Heart left ventricle (tissue), 16 donors: ENCODE data around the gene TMEM79. TPM values are rescaled to one million over a fixed set of nuclear protein-coding genes. Genes with fewer than 3 reads are reported as not detected.

Experiments used
- ATAC-seq, 4 donors: fragments of 200-7000 bp; cut with Tn5 transposase; one replicate each; pipeline ENCODE4 v1.9.1; 2020 to 2022; ENCODE audit warnings: moderate library complexity in 4 of 4, mild to moderate bottlenecking in 3 of 4, moderate number of reproducible peaks in 1 of 4
- DNase-seq, 5 donors: peaks; one replicate each; pipeline ENCODE4 v3.0.0-alpha.2; 2020
- H3K27ac ChIP-seq, 12 donors: fragments of 200-600 bp; sonication (generic) in 4 of 12; one replicate each; pipeline versions ENCODE4 v1.5.0 to v1.8.0; 2016 to 2022; ENCODE audit warnings: mild to moderate bottlenecking in 2 of 12
- H3K27me3 ChIP-seq, 9 donors: fragments of 200-600 bp; sonication (generic) in 2 of 9; one replicate each; pipeline versions ENCODE4 v1.5.1 to v1.8.0; 2016 to 2022; ENCODE audit warnings: mild to moderate bottlenecking in 3 of 9
- H3K36me3 ChIP-seq, 9 donors: fragments of 200-600 bp; sonication (generic) in 2 of 9; one replicate each; pipeline versions ENCODE4 v1.5.0 to v1.8.0; 2018 to 2022; ENCODE audit warnings: mild to moderate bottlenecking in 2 of 9
- H3K4me1 ChIP-seq, 12 donors: fragments of 200-600 bp; sonication (generic) in 4 of 12; one replicate each; pipeline versions ENCODE4 v1.5.0 to v1.8.0; 2016 to 2022; ENCODE audit warnings: mild to moderate bottlenecking in 3 of 12
- H3K4me3 ChIP-seq, 12 donors: fragments of 200-600 bp; sonication (generic) in 4 of 12; one replicate each; pipeline versions ENCODE4 v1.5.0 to v1.8.0; 2017 to 2022; ENCODE audit warnings: mild to moderate bottlenecking in 9 of 12, moderate library complexity in 4 of 12
- H3K9me3 ChIP-seq, 12 donors: fragments of 200-600 bp; sonication (generic) in 4 of 12; one replicate each; pipeline versions ENCODE4 v1.5.0 to v1.8.0; 2016 to 2022; ENCODE audit warnings: mild to moderate bottlenecking in 1 of 12
- CTCF ChIP-seq, 12 donors: fragments of 200-600 bp; sonication (generic) in 4 of 12; IDR thresholded peaks; one replicate each; pipeline versions ENCODE4 v1.5.0 to v1.8.0; 2018 to 2022; ENCODE audit warnings: antibody characterized with exemption in 12 of 12, mild to moderate bottlenecking in 5 of 12
- POLR2A ChIP-seq, 2 donors: fragments of 450-650 bp; IDR thresholded peaks; one replicate each; pipeline ENCODE4 v1.6.1; 2017; ENCODE audit warnings: antibody characterized with exemption in 2 of 2, mild to moderate bottlenecking in 2 of 2, moderate library complexity in 2 of 2
- WGBS, 4 donors: extraction: QIAGEN DNeasy Blood & Tissue Kit in 2 of 4; methylation state at CpG; one replicate each; pipeline versions ENCODE4 v1.1.5 to v1.1.7; 2013 to 2018; 5-methylcytosine and 5-hydroxymethylcytosine counted together
- intact Hi-C, 10 donors: fragments of 100-400 bp; cut with DNase I; formaldehyde crosslinking; loops; one replicate each; pipeline versions ENCODE4 v1.11.1 to v1.14.2; 2022
- long read RNA-seq, 3 donors: library from polyadenylated mRNA; unstranded; transcript quantifications; one replicate each; pipeline ENCODE4 v2.0.0, GENCODE V29; 2020 to 2021
- polyA plus RNA-seq, 2 donors: library from polyadenylated mRNA; stranded (reverse); fragments of 200-250 nt; gene quantifications; one replicate each; pipeline ENCODE4 v1.2.3, GENCODE V29; 2013
- total RNA-seq, 9 donors: library from RNA; depleted of rRNA in 2 of 9; stranded (reverse); fragments of >200 nt in 2 of 9; fragmentation: NEBNext Ultra II Directional in 3 of 9; extraction: Animal tissue kit (Norgen Biotek cat#: 25700) in 3 of 9; gene quantifications; one replicate each; pipeline versions ENCODE4 v1.1.0 to v1.2.4, GENCODE V29; 2016 to 2023
- donor health status: ischemic (EF 13 %, LVEDD 7.1; RV severe dilation, severe dysfunction).
- donor health status: healthy with polysubstance abuse.
- donor health status: DM: no; HTN: yes; CAD: no.
- donor health status: DM: no; HTN: no; CAD: no.
- donor health status: ischemic (EF 25% LVEDD 6.9; RV normal size, moderate dysfunction).
- donor health status: ischemic (EF 25% LVEDD 5.7; RV mildly dilated, moderate dysfunction).
- donor health status: healthy.
- donor health status: DM: yes; HTN: yes; CAD: no.
- donor health status: ischemic (EF 35%, LVEDD 5.7; RV mildly dilated, moderate dysfunction).
- donor health status: nonischemic (EF 11% LVEDD 7.7; RV severe dilation, severe dysfunction).
- donor health status: DM: yes; HTN: yes; CAD: no.
- donor health status: PGD.
- donor health status: ischemic (EF 29% LVEDD 5.4; RV normal size, mild dysfunction).
- donor health status: nonischemic (EF 23%, LVEDD 6.1; RV moderate dilation, normal function).

Gene TMEM79
- 1 to 10 TPM in 7 of 9 donors, under 1 TPM in 2; 0.83 to 2.7 (median 1.3) TPM for total RNA-seq
- polyA plus RNA-seq = 1 to 10 TPM; 1.2 to 1.6 TPM
- long read RNA-seq, donor 1, partial matches to known transcripts = 0 of 1 reads
- long read RNA-seq, donor 1, other reads (novel, unspliced or antisense) = 1 of 1 reads
- long read RNA-seq, donor 2, partial matches to known transcripts = 6 of 13 reads
- long read RNA-seq, donor 2, other reads (novel, unspliced or antisense) = 3 of 13 reads
- long read RNA-seq, donor 3, partial matches to known transcripts = 0 of 1 reads
- long read RNA-seq, donor 3, other reads (novel, unspliced or antisense) = 0 of 1 reads

- 90 to 92% (median 91%) methylated on average over 7 of the region's 7 CpGs for WGBS, 4 donors
- H3K9me3 ChIP-seq = no peaks in the 10 kb centered on the region
- H3K27me3 ChIP-seq = no peaks in the 10 kb centered on the region
- intact Hi-C loops = no loop called here
- peaks cover 0 to 19% (median 12%) of the 10 kb centered on the region in 9 donors for H3K36me3 ChIP-seq
- DNase-seq (no peak), ATAC-seq (no peak)
- TF ChIP-seq POLR2A (IDR thresholded peaks at IDR 0.05) = no peak
- TF ChIP-seq CTCF (IDR thresholded peaks at IDR 0.05) = no peak
- H3K4me3 ChIP-seq = peak within 1 kb of the TSS; percentile 68 to 100 (median 84)
- peaks cover 5 to 44% (median 30%) of the 10 kb centered on the region in 12 donors for H3K4me1 ChIP-seq
- peak within 1 kb of the TSS in 11 of 12 donors; percentile 61 to 98 (median 90) for H3K27ac ChIP-seq
Observed at GRCh38 chr1:156284112-156284511, at the start of gene TMEM79. Gene TMEM79 (plus strand): TSS chr1:156284325. CDS start chr1:156285227, 902 bp downstream.

GRCh38 chr1:156236164-156236563 is 48.0 kb upstream of the TMEM79 start:
- peak in 1 of 4 donors; percentile 6 for ATAC-seq
- intact Hi-C loops = no loop called here
- no peak overlapping the region for H3K27ac ChIP-seq

GRCh38 chr1:156238248-156238647 is 45.9 kb upstream of the TMEM79 start:
- DNase-seq = no peak
- H3K36me3 ChIP-seq = peaks cover 2 to 87% (median 74%) of the 10 kb centered on the region in 9 donors
- no peaks in the 10 kb centered on the region for H3K27me3 ChIP-seq
- H3K9me3 ChIP-seq = no peaks in the 10 kb centered on the region
- intact Hi-C loops = no loop called here
- WGBS, 4 donors = 91 to 95% (median 94%) methylated on average over 5 of the region's 5 CpGs
- H3K27ac ChIP-seq = no peak overlapping the region
- H3K4me3 ChIP-seq = no peak overlapping the region
- H3K4me1 ChIP-seq = no peaks in the 10 kb centered on the region
- no peak for TF ChIP-seq CTCF (IDR thresholded peaks at IDR 0.05)
- no peak for TF ChIP-seq POLR2A (IDR thresholded peaks at IDR 0.05)
- ATAC-seq = no peak

More at GRCh38 chr1:156236164-156236563, 48.0 kb upstream of the TMEM79 start:
- no peaks in the 10 kb centered on the region for H3K27me3 ChIP-seq
- H3K36me3 ChIP-seq = peaks cover 2 to 90% (median 69%) of the 10 kb centered on the region in 9 donors
- no peaks in the 10 kb centered on the region for H3K4me1 ChIP-seq
- 87 to 97% (median 95%) methylated on average over 11 to 12 of the region's 12 CpGs for WGBS, 4 donors
- no peak for DNase-seq
- no peak overlapping the region for H3K4me3 ChIP-seq
- TF ChIP-seq POLR2A (IDR thresholded peaks at IDR 0.05) (no peak), CTCF (IDR thresholded peaks at IDR 0.05) (no peak)
- H3K9me3 ChIP-seq = no peaks in the 10 kb centered on the region

- ATAC-seq = no peak
- Histone ChIP-seq H3K4me1 (peaks cover 3 to 15% (median 11%) of the 10 kb centered on the region in 12 donors), H3K27ac (no peak overlapping the region), H3K4me3 (no peak overlapping the region), H3K9me3 (no peaks in the 10 kb centered on the region), H3K27me3 (peaks cover 0 to 17% (median 14%) of the 10 kb centered on the region in 9 donors), H3K36me3 (peaks cover 1 to 57% (median 44%) of the 10 kb centered on the region in 9 donors)
- TF ChIP-seq CTCF (IDR thresholded peaks at IDR 0.05) (no peak), POLR2A (IDR thresholded peaks at IDR 0.05) (no peak)
- intact Hi-C loops = loop anchor here in 1 of 10 donors (10.0 kb wide), 1 partner anchor 73 kb away; no protein-coding TSS in a partner anchor
- no peak for DNase-seq
- 74 to 82% (median 76%) methylated on average over 13 to 15 of the region's 15 CpGs for WGBS, 4 donors
Observed at GRCh38 chr1:156241311-156241811, 42.8 kb upstream of the TMEM79 start.
